VCaP (cell line): ENCODE results near the gene EFS.

Source experiments
- H3K27ac ChIP-seq: fragments of 450-650 bp; 2 replicates; pipeline ENCODE4 v1.5.1; 2017
- CTCF ChIP-seq: fragments of 450-650 bp; conservative IDR thresholded peaks from 2 replicates; pipeline ENCODE4 v1.5.1; 2017; ENCODE audit warnings: mild to moderate bottlenecking, moderate library complexity

The EFS gene

DNA sequence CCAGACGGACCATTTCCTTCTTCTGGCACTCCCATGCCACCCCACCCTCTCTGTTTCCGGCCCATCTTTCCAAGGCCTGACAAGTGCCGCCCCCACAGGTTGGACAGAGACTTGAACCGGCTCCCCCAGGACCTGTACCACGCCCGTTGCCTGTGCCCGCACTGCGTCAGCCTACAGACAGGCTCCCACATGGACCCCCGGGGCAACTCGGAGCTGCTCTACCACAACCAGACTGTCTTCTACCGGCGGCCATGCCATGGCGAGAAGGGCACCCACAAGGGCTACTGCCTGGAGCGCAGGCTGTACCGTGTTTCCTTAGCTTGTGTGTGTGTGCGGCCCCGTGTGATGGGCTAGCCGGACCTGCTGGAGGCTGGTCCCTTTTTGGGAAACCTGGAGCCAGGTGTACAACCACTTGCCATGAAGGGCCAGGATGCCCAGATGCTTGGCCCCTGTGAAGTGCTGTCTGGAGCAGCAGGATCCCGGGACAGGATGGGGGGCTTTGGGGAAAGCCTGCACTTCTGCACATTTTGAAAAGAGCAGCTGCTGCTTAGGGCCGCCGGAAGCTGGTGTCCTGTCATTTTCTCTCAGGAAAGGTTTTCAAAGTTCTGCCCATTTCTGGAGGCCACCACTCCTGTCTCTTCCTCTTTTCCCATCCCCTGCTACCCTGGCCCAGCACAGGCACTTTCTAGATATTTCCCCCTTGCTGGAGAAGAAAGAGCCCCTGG, 10.7 kb upstream of the EFS start:
- H3K27ac ChIP-seq: no peak overlapping the region
- TF ChIP-seq CTCF: no peak

GRCh38 chr14:23373041-23373440, 8.1 kb upstream of the EFS start:
- no peak overlapping the region for H3K27ac ChIP-seq
- TF ChIP-seq CTCF: no peak

- TF ChIP-seq CTCF: no peak
Measured at GRCh38 chr14:23372509-23372908, 7.5 kb upstream of the EFS start, which contains the start of gene IL25. Gene IL25, plus strand, starts transcription at chr14:23372809.

DNA sequence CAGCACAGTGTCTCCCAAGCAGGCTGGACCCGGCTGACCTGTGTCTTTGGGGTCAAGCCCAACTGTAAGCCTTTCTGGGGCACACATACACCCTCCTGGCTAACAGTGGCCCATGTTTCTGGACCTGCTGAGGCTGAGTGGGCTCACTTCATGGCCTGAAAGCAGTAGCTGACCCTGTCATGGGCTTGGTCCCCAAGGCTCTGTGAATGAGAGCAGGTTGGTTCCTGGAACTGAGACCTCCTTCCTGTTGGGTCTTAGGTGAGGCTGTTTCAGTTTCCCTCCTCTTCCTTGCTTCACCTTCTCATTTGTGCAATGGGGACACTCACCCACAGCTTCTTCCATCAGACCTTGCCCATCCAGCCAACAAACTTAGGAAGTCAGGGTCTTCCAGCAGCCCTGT, 6.9 kb upstream of the EFS start:
- no peak for TF ChIP-seq CTCF
- H3K27ac ChIP-seq: no peak overlapping the region

More at GRCh38 chr14:23372509-23372908, 7.5 kb upstream of the EFS start, which contains the start of gene IL25:
- no peak within 1 kb of the TSS for H3K27ac ChIP-seq

DNA sequence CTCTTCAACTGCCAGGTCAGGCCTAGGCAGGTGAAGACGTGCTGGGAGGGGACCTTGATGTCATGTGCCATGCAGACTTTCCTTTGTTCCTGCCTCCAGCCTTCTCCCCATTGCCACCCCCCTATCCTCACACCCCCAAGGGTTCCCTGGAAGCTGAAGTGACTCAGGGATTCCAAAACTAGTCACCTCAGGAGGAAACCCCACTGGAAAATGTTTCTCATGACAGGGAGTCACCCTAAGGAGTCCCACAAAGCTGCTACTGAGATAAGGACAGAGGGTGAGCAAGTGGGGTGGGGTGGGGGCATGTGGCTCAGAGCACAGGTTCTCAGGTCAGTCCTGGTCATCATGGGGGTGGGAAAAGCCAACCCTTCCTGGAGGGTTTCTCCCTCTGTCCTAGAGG, 5.2 kb upstream of the EFS start:
- H3K27ac ChIP-seq: no peak overlapping the region
- TF ChIP-seq CTCF: no peak

DNA sequence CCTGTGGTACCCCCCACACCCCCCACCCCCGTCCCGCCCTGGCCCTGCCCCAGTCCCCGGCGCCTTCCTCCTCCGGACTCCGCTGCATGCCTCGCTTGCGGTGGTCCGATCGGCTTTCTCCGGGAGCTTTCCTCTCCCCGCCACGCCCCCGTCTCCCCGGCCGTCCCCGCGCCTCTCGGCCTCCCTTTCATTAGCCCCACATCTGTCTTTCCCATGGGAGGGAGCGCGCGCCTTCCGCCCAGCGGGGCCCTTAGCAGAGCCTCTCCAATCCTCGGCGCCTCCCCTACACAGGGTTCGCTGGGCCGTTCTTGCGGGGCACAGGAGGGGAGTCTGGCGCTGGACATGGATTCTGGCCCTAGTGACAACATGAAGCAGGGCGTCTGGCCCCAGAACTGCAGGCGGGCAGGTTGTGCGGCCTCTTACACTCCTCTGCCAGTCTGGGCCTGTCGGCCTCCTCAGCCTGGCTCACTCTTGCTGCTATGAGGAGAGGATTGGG, 1.5 kb upstream of the EFS start:
- no peak for TF ChIP-seq CTCF
- H3K27ac ChIP-seq: no peak overlapping the region

GRCh38 chr14:23365732-23366425, 907 bp upstream of the EFS start:
- H3K27ac ChIP-seq: no peak overlapping the region
- no peak for TF ChIP-seq CTCF
